ENCODE data around the gene ZNF681.
"Not testable (repeated sequence)": the region's sequence is repeated elsewhere in the genome, so short reads cannot be mapped to it uniquely, and the experiment has no call there.

The ZNF681 gene

DNA sequence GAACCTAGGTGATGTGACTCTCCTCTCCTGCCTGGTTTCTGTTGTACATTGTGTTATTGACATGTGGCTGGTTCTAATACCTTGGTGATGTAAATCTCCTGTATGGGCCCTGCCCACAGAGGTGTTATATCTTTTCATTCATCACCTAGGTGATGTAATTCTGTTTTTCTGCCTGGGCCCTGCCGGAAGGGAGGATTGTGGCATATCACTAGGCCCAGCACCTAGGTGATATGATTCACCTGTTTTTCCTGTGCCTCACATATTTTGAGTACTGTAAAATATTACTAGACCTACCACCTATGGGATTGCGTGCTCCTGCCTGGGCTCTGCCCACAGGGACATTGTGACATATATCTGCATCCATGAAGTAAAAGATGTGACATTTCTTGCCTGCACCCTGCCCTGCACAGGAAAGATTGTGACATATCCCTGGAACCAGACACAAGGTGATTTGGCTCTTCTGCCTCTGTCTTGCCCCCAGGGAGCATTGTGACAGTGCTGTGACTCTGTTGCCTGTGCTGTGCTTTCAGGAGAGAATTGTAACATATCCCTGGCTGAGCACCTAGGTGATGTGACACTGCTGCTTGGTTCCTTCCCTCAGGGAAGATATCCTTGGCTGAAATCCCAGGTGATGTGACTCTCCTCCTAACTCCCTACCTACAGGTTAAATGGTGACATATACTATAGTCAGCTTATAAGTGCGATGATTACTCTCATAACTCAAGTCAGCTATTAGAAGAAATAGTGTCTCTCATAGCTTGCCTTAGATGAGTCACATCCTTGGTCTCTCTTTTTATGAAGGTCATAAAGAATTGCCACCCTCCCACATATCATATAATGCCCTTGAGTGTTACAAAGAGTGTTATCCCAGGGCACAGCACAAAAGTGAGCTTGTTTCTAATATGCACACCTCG, 13.3 kb upstream of the ZNF681 start:
- DNase-seq = no peak

DNA sequence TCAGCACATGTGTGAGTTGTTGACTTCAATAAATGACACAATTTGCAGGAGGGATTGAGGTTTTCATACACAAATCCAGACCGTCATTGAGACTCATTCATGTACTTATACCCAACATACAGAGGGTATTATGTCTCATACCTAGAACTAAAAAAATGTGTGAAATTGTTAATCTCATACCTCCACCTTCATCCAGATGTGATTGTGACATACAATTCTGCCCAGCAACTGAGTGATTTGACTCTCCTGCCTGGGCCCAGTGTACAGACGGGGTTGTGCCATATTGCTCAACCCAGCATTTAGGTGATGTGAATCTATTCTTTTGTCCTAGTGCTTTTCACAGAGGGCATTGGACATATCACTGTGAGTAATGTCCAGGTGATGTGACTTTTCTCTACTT, 12.6 kb upstream of the ZNF681 start:
- no peak for DNase-seq

DNA sequence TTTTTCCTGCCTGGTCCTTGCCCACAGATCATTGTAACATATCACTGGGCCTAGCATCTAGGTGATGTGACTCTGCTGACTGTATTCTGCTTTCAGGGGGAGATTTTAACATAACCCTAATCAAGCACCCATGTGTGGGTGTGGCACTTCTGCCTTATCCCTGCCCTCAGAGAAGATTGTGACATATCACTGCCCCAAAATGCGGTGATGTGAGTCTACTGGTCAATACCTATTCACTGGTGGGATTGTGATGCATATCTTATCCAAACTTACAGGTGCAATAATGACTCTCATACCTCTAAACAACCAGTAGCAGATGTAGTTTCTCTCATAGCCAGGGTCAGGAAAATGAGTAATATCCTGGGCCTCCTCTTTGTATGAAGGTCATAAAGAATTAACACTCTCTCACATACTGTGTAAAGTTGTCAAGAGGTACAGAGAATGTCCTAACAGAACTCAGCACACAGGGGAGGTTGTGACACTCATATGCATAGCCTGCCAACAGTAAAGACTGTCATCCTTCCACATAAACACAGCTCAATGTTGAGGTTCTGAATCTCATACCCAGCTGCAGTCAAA, 12.1 kb upstream of the ZNF681 start:
- no peak for DNase-seq

DNA sequence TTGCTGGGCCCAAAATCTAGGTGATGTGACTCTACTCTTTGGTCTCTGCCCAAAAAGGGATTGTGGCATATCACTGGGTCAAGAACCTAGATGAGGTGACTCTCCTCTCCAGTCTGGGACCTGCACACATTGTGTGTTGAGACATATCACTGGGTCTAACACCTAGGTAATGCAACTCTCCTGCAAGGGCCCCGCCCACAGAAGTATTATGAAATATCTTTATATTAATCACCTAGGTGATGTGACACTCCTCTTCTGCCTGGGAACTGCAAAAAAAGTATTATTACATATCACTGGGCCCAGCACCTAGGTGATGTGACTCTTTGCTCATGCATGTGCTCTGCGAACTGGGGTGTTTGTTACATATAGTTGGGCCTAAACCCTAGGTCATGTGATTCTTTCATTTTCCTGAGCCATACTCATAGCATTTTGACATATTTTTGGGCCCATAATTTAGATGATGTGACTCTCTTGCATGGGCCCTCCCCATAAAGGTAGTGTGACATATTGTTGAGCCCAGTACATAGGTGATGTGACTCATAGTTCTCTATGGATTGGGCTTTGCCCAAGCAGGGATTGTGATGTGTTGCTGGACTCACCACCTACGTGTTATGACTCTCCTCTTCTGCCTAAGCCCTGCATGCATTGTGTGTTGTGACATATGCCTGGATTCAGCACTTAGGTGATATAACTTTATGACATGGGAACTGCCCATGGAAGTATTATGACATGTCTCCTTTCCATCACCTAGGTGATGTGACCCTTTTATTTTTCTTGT, 11.2 kb upstream of the ZNF681 start:
- DNase-seq = no peak

DNA sequence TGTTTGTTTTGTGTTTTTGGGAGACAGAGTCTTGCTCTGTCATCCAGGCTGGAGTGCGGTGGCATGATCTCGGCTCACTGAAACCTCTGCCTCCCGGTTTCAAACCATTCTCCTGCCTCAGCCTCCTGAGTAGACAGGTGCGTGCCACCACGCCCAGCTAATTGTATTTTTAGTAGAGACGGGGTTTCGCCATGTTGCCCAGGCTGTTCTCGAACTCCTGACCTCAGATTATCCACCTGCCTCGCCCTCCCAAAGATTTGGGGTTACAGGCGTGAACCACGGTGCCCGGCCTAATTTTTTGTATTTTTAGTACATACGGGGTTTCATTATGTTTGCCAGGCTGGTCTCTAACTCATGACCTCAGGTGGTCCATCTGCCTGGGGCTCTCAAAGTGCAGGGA, 8.3 kb upstream of the ZNF681 start:
- no peak for DNase-seq

DNA sequence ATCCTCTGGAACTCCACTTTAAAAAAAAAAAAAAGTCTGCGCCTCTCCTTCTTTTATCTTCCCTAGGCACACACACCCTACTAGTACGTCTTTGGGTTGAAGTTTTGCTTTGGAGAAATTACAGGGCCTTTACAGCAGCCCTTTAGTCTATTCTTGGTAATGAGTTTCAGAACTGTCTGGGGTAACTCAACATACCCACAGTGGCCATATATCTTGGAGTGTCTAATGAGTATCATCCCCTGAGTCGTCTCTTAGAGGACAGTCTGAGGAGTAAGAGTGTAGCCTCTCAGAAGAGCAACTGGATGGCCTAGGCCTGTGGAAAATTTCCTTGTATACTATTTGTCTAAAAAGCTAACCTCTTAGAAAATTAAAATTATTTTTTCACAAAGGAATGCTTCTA, 6.1 kb upstream of the ZNF681 start:
- no peak for DNase-seq

DNA sequence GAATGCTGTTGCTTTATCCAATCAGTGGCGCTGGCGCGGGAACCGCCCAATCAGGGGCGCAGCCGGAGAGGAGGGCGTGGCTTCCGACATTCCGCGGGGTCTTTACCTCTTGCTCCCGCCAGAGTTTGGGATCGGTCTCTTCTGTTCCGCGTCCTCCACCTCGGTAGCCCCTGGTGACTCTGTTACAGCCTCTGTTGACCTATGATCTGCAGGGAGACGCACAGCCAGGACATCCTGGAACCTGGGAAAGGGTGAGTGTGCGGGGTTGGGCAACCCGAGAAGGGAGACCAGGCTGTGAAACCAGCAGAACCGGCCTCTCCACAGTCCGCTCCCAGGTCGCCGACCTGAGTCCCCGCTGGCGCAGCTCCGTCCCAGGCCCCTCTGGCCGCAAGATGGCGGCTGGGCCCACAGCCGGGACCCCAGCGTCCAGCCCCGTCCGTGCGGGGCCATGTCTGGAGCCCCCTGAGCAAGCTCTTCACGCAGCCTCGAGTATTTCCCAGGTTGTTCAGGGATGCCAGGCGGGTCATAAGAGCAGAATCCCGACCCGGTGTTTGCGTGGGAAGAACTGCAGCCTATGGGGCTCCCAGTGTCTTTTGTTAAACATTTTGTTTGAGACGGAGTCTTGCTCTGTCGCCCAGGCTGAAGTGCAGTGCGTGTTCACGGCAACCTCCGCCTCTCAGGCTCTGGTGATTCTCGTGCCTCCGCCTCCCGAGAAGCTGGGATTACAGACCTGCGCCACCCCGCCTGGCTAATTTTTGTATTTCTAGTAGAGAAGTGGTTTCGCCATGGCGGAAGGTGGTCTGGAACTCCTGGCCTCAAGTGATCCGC, 4.4 kb upstream of the ZNF681 start:
- peak; percentile 45 for DNase-seq

DNA sequence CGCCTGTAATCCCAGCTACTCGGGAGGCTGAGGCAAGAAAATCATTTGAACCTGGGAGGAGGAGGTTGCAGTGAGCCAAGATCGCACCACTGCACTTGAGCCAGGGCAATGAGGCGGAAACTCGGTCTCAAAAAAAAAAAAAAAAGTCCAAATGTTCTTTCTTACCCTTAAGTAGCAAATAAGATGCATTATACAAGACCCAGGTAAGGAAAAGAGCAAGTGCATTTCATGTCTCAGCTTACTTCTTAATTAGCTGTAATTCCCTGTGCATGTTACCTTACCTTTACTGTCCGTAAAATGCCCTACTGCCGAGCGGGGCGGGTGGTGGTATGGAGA, 3.8 kb upstream of the ZNF681 start:
- no peak for DNase-seq

DNA sequence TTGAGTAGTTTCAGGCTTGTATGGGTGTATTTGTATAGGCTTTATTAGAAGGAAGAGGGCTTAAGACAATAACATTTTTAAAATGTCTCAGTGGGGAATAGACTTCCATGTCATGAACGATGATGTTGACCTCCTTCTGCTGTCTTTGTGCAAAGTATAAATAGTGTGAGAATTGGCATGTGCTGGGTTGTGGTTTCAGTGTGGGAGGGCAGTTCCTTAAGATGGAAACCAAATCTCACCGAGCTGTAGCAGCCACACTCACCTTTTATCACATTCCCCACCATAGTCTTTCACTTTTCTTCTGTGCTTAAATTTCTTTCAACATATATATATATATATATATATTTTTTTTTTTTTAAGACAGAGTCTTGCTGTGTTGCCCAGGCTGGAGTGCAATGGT, 1.6 kb upstream of the ZNF681 start:
- not testable (repeated sequence) for DNase-seq

DNA sequence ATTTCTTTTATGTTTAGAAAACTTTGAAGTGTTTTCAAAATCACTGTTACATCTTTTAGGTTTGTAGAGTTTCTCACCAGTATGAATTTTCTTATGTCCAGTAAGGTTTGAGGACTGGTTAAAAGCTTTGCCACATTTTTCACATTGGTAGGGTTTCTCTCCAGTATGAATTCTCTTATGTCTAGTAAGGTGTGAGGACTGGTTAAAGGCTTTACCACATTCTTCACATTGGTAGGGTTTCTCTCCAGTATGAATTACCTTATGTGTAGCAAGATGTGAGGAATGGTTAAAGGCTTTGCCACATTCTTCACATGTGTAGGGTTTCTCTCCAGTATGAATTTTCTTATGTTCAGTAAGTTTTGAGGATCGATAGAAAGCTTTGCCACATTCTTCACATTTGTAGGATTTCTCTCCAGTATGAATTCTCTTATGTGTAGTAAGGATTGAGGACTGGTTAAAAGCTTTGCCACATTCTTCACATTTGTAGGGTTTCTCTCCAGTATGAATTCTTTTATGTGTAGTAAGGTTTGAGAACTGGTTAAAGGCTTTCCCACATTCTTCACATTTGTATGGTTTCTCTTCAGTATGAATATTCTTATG, 15.0 kb downstream of the ZNF681 start:
- DNase-seq = not testable (repeated sequence)

DNA sequence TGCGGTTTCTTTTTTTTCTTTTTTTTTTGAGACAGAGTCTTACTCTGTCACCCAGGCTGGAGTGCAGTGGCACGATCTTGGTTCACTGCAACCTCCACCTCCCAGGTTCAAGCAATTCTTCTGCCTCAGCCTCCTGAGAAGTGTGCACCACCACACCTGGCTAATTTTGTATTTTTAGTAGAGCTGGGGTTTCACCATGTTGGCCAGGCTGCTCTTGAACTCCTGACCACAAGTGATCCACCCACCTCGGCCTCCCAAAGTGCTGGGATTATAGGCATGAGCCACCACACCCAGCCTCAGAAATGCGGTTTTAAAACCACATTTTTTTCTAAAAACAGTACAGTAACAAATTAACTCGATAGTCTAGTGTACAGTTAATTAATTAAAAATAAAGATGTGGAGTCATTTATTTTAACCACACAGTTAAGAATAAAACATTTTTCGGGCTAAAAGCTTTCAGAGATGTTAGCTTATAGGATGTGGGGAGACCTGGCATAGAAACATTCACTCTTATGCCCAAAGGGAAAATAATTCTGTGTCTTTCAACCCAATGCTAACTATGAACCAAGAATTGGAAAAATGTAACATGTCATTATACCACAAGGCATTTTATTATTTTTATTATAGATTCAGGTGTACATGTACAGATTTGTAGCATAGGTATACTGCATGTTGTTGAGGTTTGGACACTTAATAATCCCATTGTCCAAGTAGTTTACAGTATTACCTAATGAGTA, 27.8 kb downstream of the ZNF681 start:
- DNase-seq = not testable (repeated sequence)

DNA sequence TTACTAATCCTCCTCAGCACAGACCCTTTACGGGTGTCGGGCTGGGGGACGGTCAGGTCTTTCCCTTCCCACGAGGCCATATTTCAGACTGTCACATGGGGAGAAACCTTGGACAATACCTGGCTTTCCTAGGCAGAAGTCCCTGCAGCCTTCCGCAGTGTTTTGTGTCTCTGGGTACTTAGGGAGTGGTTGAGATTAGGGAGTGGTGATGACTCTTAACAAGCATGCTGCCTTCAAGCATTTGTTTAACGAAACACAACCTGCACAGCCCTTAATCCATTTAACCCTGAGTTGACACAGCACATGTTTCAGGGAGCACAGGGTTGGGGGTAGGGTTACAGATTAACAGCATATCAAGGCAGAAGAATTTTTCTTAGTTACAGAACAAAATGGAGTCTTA, 34.5 kb downstream of the ZNF681 start:
- DNase-seq = not testable (repeated sequence)

DNA sequence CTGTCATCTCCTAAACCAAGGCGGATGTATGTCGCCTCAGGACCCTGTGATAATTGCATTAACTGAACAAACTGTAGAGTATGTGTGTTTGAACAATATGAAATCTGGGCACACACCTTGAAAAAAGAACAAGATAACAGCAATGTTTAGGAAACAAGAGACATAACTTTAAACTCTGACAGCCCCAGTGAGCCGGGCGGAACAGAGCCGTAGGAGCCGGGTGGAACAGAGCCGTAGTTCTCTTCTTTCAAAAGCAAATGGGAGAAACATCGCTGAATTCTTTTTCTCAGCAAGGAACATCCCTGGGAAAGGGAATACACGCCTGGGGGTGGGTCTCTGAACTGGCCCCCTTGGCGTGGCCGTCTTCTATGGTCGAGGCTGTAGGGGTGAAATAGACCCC, 39.9 kb downstream of the ZNF681 start:
- no peak for DNase-seq

DNA sequence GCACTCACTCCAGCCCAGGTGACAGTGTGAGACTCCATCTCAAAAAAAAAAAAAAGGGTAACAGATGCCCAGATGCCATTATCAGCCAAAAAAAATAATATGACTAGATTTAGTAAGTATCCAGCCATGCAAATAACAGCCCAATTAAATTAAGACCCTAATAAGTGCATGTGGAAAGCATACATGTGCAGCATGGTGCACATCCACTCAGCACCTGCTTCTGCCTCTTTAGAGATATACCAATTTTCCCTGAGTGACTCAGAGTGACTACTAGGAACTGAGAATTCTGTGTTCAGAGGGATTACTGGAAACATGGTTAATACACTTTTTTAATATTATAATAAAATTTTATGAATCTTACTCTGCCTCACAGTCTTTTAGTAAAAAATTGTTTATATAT, 41.9 kb downstream of the ZNF681 start:
- no peak for DNase-seq

DNA sequence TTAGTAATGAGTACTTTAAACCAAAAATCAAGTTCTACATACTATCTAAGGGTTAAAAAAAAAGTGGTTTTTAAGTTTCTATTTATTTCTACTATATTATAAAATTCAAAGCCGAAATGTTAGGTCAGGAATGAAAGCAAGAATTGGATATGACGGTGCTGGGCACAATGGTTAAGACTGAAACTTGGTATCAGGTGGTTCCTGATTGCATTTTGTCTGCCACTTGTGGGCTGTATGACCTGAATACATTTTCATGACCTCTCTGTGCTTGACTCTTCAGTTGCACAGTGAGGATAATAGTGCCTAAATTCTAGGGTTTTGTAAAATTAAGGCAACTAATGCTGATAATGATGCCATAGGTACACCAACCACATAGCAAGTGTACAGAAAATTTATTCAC, 49.3 kb downstream of the ZNF681 start:
- no peak for DNase-seq

DNA sequence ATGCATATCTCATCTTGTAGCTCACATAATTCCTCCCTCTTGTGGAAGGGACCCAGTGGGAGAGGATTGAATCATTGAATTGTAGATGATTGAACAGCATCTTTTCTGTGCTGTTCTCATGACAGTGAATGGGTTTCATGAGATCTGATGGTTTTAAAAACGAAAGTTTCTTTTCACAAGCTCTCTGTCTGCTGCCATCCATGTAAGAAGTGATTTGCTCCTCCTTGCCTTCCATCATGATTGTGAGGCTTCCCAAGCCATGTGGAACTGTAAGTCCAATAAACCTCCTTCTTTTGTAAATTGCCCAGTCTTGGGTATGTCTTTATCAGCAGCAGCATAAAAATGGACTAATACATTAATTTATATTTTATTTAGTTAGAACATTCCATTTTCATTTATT, 52.0 kb downstream of the ZNF681 start:
- no peak for DNase-seq

DNA sequence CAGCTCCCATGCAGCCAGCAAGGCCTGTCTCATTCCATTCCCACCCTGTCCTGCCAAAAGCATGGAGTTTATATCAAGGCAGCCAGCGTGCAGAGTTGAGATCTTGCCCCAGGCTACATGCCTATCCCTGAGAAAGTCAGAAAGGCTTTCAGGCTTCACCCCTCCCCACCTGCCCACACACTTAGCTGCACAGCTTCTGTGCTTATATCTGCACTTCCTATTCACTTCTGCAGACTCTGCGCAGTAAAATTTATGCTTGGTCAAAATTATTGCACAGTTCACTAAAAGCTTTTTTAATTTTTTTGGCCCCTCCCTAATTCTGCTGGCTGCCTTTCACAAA, 59.2 kb downstream of the ZNF681 start:
- DNase-seq = no peak

DNA sequence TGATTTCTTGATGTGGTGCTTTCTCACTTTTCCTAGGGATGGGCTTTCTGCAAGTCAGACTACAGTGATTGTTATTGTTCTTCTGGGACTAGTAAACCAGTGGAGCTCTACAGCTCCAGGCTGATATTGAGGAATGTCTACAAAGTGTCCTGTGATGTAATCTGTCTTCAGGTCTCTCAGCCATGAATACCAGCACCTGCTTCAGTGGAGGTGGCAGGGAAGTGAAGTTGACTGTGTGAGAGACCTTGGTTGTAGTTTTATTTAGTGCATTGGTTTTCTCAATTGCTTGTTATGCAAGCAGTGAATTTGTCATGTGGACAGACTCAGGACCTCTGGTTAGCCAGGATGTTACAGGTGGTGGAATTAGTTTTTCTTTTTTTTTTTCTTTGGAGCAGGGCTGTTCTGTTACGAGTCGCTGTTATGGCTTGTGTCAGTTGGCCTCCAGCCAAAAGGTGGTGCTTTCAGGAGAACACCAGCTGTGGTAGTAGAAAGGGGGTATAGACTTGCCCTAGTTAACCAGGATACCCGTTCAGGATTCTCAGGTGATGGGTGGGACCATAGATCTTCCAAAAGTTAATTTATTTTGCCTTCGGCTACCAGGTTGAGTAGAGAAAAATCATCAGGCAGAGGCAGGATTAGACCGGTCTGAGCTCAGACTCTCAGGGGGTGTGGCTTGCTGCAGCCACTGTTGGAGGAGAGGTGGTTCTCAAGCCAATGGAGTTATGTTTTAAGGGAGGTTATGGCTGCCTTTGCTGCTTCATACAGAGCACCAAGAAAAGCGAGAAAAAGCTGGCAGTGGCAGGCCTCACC, 59.8 kb downstream of the ZNF681 start:
- no peak for DNase-seq

DNA sequence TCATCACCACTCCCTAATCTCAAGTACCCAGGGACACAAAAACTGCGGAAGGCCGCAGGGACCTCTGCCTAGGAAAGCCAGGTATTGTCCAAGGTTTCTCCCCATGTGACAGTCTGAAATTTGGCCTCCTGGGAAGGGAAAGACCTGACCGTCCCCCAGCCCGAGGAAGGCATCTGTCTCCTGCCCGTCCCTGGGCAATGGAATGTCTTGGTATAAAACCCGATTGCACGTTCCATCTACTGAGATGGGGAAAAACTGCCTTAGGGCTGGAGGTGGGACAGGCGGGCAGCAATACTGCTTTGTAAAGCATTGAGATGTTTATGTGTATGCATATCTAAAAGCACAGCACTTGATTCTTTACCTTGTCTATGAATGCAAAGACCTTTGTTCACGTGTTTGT, 65.8 kb downstream of the ZNF681 start:
- not testable (repeated sequence) for DNase-seq

All from GF-D8 (cell line).